Small intestine (tissue), 7 donors: ENCODE data around the gene KRTAP4-12. TPM values are rescaled to one million over a fixed set of nuclear protein-coding genes. Genes with fewer than 3 reads are reported as not detected.
"Not testable (repeated sequence)": the region's sequence is repeated elsewhere in the genome, so short reads cannot be mapped to it uniquely, and the experiment has no call there.

Experiments
- DNase-seq, 2 donors: peaks; one replicate each; pipeline versions ENCODE4 v3.0.0 to v3.0.0-alpha.2; 2013
- FAIRE-seq: peaks from 2 replicates; lab custom pipeline; 2012; peaks lifted over from hg19 to GRCh38; lab: Jason Lieb, UNC
- H3K27ac ChIP-seq, 3 donors: one replicate each; pipeline ENCODE4 v1.5.1; 2013; ENCODE audit warnings: low read length in 2 of 3, mild to moderate bottlenecking in 2 of 3, control low read depth in 1 of 3, inconsistent platforms in 1 of 3, low read depth in 1 of 3, moderate library complexity in 1 of 3
- H3K27me3 ChIP-seq, 3 donors: one replicate each; pipeline ENCODE4 v1.6.1; 2013; ENCODE audit warnings: low read length in 3 of 3, inconsistent platforms in 1 of 3; ENCODE audit not compliant: control insufficient read depth in 3 of 3, insufficient read depth in 3 of 3
- H3K36me3 ChIP-seq, 3 donors: one replicate each; pipeline ENCODE4 v1.6.1; 2013; ENCODE audit warnings: low read length in 3 of 3, inconsistent platforms in 1 of 3, low read depth in 1 of 3, mild to moderate bottlenecking in 1 of 3, moderate library complexity in 1 of 3; ENCODE audit not compliant: control insufficient read depth in 3 of 3, insufficient read depth in 2 of 3
- H3K4me1 ChIP-seq, 3 donors: one replicate each; pipeline ENCODE4 v1.6.1; 2013; ENCODE audit warnings: low read length in 2 of 3, inconsistent platforms in 1 of 3, low read depth in 1 of 3, mild to moderate bottlenecking in 1 of 3, moderate library complexity in 1 of 3; ENCODE audit not compliant: control insufficient read depth in 3 of 3, insufficient read depth in 2 of 3
- H3K4me3 ChIP-seq, 3 donors: one replicate each; pipeline ENCODE4 v1.5.1; 2013; ENCODE audit warnings: low read length in 3 of 3, control low read depth in 1 of 3, inconsistent platforms in 1 of 3, low read depth in 1 of 3, mild to moderate bottlenecking in 1 of 3, moderate library complexity in 1 of 3
- H3K9me3 ChIP-seq, 2 donors: one replicate each; pipeline ENCODE4 v1.6.1; 2013; ENCODE audit warnings: low read depth in 1 of 2, low read length in 1 of 2; ENCODE audit not compliant: control insufficient read depth in 2 of 2, insufficient read depth in 1 of 2
- WGBS, 3 donors: extraction: QIAGEN DNeasy Blood & Tissue Kit; methylation state at CpG; one replicate each; pipeline ENCODE4 v1.1.7; 2013; 5-methylcytosine and 5-hydroxymethylcytosine counted together
- polyA plus RNA-seq, 4 donors: library from polyadenylated mRNA; stranded (reverse) in 3 of 4; unstranded in 1 of 4; fragments of 200-250 nt in 3 of 4; fragments of 120-200 nt in 1 of 4; gene quantifications; one replicate each; pipeline versions ENCODE4 v1.2.1 to v1.2.3, GENCODE V29; 2013
- donor health status: healthy with polysubstance abuse.
- donor health status: control.
- donor health status: control.
- donor health status: Bipolar disorder and iron deficiency.
- donor health status: healthy.

The KRTAP4-12 gene
- polyA plus RNA-seq, 4 donors = not detected

DNA sequence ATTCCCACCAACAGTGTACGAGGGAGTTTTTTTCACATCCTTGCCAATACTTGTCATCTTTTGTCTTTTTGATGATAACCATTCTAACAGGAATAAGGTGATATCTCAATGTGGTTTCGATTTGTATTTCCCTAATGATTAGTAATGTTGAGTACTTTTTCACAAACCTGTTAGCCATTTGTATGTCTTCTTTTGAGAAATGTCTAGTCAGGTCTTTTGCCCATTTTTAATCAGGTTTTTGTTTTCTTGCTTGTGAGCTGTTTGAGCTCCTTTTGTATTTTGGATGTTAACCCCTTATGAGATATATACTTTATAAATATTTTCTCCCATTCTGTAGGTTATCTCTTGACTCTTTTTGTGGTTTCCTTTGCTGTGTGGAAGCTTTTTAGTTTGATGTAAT is 27.5 kb upstream of the KRTAP4-12 start:
- Histone ChIP-seq H3K4me3 (no peak overlapping the region), H3K27ac (no peak overlapping the region), H3K27me3 (peaks cover 0 to 7% (median 2%) of the 10 kb centered on the region in 3 donors), H3K4me1 (no peaks in the 10 kb centered on the region), H3K36me3 (no peaks in the 10 kb centered on the region), H3K9me3 (peaks cover 0 to 4% of the 10 kb centered on the region in 2 donors)
- FAIRE-seq (no peak), DNase-seq (no peak)
- 79 to 82% (median 81%) methylated on average over 2 of the region's 2 CpGs for WGBS, 3 donors

DNA sequence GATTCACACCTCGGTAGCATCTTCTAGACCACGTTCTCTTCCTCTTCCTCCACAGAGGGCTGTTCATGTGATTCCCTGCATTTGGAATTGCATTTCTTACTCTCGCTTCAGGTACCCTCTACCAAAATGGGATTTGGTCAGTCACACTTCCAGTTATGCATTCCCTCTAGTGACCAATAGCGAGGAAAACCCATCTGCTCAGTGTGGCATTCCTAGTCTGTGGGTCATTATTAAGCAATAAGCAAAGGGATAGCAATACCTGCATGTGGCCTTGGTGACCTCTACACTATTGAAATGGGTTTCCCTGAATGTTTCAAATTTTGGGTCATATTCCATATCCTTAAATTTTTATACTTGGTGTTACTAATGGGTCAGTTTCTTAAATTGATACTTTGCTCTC is 26.0 kb upstream of the KRTAP4-12 start:
- no peaks in the 10 kb centered on the region for H3K4me1 ChIP-seq
- no peak overlapping the region for H3K27ac ChIP-seq
- H3K27me3 ChIP-seq = peaks cover 0 to 7% (median 2%) of the 10 kb centered on the region in 3 donors
- H3K36me3 ChIP-seq = no peaks in the 10 kb centered on the region
- DNase-seq = no peak
- no peak for FAIRE-seq
- WGBS, 3 donors = 80 to 92% (median 85%) methylated on average over 4 of the region's 4 CpGs
- H3K4me3 ChIP-seq = no peak overlapping the region
- peaks cover 0 to 4% of the 10 kb centered on the region in 2 donors for H3K9me3 ChIP-seq

- H3K36me3 ChIP-seq = no peaks in the 10 kb centered on the region
- 53 to 68% (median 66%) methylated on average over 2 of the region's 2 CpGs for WGBS, 3 donors
- H3K4me1 ChIP-seq = no peaks in the 10 kb centered on the region
- FAIRE-seq (no peak), DNase-seq (no peak)
- no peak within 1 kb of the TSS for H3K4me3 ChIP-seq
- H3K27me3 ChIP-seq = peaks cover 0 to 7% (median 2%) of the 10 kb centered on the region in 3 donors
- H3K9me3 ChIP-seq = peaks cover 0 to 3% of the 10 kb centered on the region in 2 donors
- H3K27ac ChIP-seq = no peak within 1 kb of the TSS
These were observed 25.6 kb upstream of the KRTAP4-12 start, which contains the start of gene KRTAP4-5 for GRCh38 chr17:41149652-41149985. KRTAP4-5 (minus strand) TSS chr17:41149825; CDS start chr17:41149767, 58 bp downstream.

DNA sequence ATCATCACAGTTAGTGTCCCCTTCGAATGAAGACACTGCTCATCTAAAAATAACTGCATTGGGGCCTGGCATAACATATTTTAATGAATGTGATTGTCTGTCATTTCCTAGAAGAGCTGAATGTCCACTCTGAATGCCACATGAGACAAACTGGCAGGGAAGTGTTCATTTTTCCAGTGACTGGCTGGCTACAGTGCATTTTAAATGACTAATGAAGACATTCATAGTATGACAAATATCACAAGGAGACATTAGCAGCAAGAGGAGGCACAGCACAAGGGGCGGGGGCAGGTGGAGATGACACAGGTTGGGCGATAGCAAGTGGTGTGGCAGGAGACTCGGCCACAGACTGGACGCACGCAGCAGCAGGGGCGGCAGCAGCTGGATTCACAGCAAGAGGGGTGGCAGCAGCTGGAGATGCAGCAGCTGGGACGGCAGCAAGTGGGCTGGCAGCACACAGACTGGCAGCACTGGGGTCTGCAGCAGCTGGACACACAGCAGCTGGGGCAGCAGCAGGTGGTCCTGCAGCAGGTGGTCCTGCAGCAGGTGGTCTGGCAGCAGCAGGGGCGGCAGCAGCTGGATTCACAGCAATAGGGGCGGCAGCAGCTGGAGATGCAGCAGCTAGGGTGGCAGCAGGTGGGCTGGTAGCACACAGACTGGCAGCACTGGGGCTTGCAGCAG is 25.1 kb upstream of the KRTAP4-12 start:
- H3K4me3 ChIP-seq, H3K27ac ChIP-seq, H3K27me3 ChIP-seq, DNase-seq, FAIRE-seq, H3K36me3 ChIP-seq, H3K4me1 ChIP-seq, H3K9me3 ChIP-seq: not testable (repeated sequence)
- 82 to 86% (median 83%) methylated on average over 8 to 10 of the region's 10 CpGs for WGBS, 3 donors

GRCh38 chr17:41147531-41148204 is 23.7 kb upstream of the KRTAP4-12 start:
- H3K9me3 ChIP-seq = peaks cover 0 to 9% of the 10 kb centered on the region in 2 donors
- no peak overlapping the region for H3K4me3 ChIP-seq
- no peaks in the 10 kb centered on the region for H3K4me1 ChIP-seq
- H3K27me3 ChIP-seq = peaks cover 0 to 7% (median 2%) of the 10 kb centered on the region in 3 donors
- no peaks in the 10 kb centered on the region for H3K36me3 ChIP-seq
- DNase-seq (no peak), FAIRE-seq (no peak)
- no peak overlapping the region for H3K27ac ChIP-seq
- 88 to 92% (median 89%) methylated on average over 2 of the region's 2 CpGs for WGBS, 3 donors

GRCh38 chr17:41145261-41145660 is 21.3 kb upstream of the KRTAP4-12 start:
- H3K4me1 ChIP-seq = no peaks in the 10 kb centered on the region
- H3K9me3 ChIP-seq = peaks cover 0 to 9% of the 10 kb centered on the region in 2 donors
- 89 to 93% (median 90%) methylated on average over 2 of the region's 2 CpGs for WGBS, 3 donors
- H3K27ac ChIP-seq = no peak overlapping the region
- no peak overlapping the region for H3K4me3 ChIP-seq
- peaks cover 0 to 7% (median 2%) of the 10 kb centered on the region in 3 donors for H3K27me3 ChIP-seq
- no peaks in the 10 kb centered on the region for H3K36me3 ChIP-seq
- DNase-seq (no peak), FAIRE-seq (no peak)

DNA sequence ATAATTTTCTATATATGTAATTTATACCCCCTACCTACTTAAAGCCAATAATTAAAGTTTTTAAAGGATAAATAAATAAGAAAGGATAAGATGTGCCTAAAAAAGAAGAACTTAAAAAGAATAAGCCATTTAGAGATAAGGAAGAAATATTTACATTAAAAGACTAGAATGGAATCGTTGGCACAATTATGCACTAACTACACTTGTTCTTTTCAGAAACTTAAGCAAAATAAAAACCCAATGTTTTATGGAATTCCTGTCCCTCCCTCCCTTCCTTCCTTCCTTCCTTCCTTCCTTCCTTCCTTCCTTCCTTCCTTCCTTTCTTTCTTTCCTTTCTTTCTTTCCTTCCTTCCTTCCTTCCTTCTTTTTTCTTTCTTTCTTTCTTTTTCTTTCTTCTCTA is 20.9 kb upstream of the KRTAP4-12 start:
- FAIRE-seq (no peak), DNase-seq (no peak)
- Histone ChIP-seq H3K9me3 (peaks cover 0 to 9% of the 10 kb centered on the region in 2 donors), H3K4me1 (no peaks in the 10 kb centered on the region), H3K27ac (no peak overlapping the region), H3K27me3 (peaks cover 0 to 4% (median under 1%) of the 10 kb centered on the region in 3 donors), H3K4me3 (no peak overlapping the region), H3K36me3 (no peaks in the 10 kb centered on the region)
- 84 to 94% (median 84%) methylated on average over 1 of the region's 1 CpG for WGBS, 3 donors

GRCh38 chr17:41141361-41141760 is 17.4 kb upstream of the KRTAP4-12 start:
- H3K4me1 ChIP-seq = no peaks in the 10 kb centered on the region
- H3K27me3 ChIP-seq = no peaks in the 10 kb centered on the region
- peaks cover 0 to 9% of the 10 kb centered on the region in 2 donors for H3K9me3 ChIP-seq
- H3K4me3 ChIP-seq = no peak overlapping the region
- H3K36me3 ChIP-seq = no peaks in the 10 kb centered on the region
- no peak overlapping the region for H3K27ac ChIP-seq
- DNase-seq (no peak), FAIRE-seq (no peak)
